ENCODE data around the gene NSMF. TPM values are rescaled to one million over a fixed set of nuclear protein-coding genes. Genes with fewer than 3 reads are reported as not detected.
"Not testable (repeated sequence)": the region's sequence is repeated elsewhere in the genome, so short reads cannot be mapped to it uniquely, and the experiment has no call there.

Gene NSMF
- total and polyA plus RNA-seq, 8 donors: 11.7 to 84.9 (median 41.6) TPM

DNA sequence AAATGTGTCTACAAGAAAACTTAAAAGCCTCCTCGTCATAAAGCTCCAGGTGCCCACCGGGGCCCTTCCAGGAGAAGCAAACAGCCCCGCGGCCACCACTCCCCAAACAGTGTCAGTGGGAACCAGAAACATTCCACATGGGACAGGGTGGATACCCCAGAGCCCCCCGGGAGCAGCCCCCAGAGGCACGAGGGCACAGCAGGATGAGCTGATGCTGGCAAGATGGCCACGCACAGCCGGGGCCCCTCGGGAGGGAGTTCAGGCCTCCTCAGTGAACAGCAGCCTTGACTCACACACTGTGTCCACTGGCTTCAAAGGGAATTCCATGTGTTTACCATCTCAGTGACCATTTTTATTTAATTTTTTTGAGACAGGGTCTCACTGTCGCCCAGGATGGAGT lies 46.7 kb downstream of the NSMF start:
- no peak for DNase-seq
- WGBS, 5 donors: 74 to 82% (median 79%) methylated on average over 9 to 10 of the region's 10 CpGs
- peak overlapping the region in 4 of 5 donors; percentile 76 to 88 (median 82) for H3K27ac ChIP-seq
- intact Hi-C loops (cut with DNase I; ENCODE audit: low total_unique reads): no loop called here
- no peak overlapping the region for H3K4me3 ChIP-seq
- H3K9me3 ChIP-seq: no peaks in the 10 kb centered on the region
- peaks cover 0 to 8% (median 0%) of the 10 kb centered on the region in 3 donors for H3K27me3 ChIP-seq
- H3K4me1 ChIP-seq: peaks cover 16 to 50% (median 41%) of the 10 kb centered on the region in 4 donors
- H3K36me3 ChIP-seq: peaks cover 0 to 6% (median 2%) of the 10 kb centered on the region in 4 donors
- no peak for TF ChIP-seq POLR2AphosphoS5 (IDR thresholded peaks at IDR 0.05)
- no peak for TF ChIP-seq CTCF (IDR thresholded peaks at IDR 0.05)
- no peak for TF ChIP-seq EP300 (IDR thresholded peaks at IDR 0.05)
- TF ChIP-seq POLR2A (IDR thresholded peaks at IDR 0.05): no peak

- Histone ChIP-seq H3K36me3 (peaks cover 0 to under 1% (median 0%) of the 10 kb centered on the region in 4 donors), H3K4me1 (peaks cover 22 to 50% (median 48%) of the 10 kb centered on the region in 4 donors), H3K27me3 (peaks cover 0 to 14% (median 5%) of the 10 kb centered on the region in 3 donors), H3K27ac (peak overlapping the region; percentile 45 to 88 (median 78)), H3K9me3 (no peaks in the 10 kb centered on the region), H3K4me3 (peak overlapping the region in 2 of 4 donors; percentile 10 to 31)
- TF ChIP-seq EP300 (IDR thresholded peaks at IDR 0.05): no peak
- TF ChIP-seq POLR2AphosphoS5 (IDR thresholded peaks at IDR 0.05): peak in 2 of 3 donors; percentile 17 to 62
- no peak for TF ChIP-seq CTCF (IDR thresholded peaks at IDR 0.05)
- intact Hi-C loops (cut with DNase I; ENCODE audit: low total_unique reads): no loop called here
- DNase-seq: peak; percentile 85 to 91
- WGBS, 5 donors: 11 to 27% (median 20%) methylated on average over 18 to 30 of the region's 30 CpGs
These were observed 47.3 kb downstream of the NSMF start for GRCh38 chr9:137411645-137412380.

DNA sequence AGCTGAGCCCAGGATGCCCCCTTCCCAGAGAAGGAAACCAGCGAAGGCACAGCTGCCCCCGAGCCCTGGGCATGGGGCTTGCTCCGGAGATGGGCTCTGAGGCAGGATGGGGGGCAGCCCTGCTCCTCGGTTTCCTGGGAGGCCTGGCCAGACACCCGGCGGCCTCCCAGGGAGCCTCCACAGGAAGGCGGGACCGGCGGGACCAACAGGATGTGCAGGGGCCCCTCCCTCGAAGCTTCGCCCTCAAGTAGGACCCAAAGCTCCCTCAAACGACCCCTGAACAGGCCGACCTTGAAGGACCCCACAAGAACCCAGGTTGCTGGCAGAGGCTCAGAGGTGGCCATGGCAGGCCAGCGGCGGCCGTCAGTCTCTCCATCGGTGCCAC lies 47.9 kb downstream of the NSMF start:
- no peaks in the 10 kb centered on the region for H3K9me3 ChIP-seq
- no peak for DNase-seq
- H3K27me3 ChIP-seq: peaks cover 0 to 19% (median 5%) of the 10 kb centered on the region in 3 donors
- H3K4me3 ChIP-seq: peak overlapping the region in 2 of 4 donors; percentile 10 to 31
- H3K27ac ChIP-seq: peak overlapping the region; percentile 45 to 88 (median 76)
- TF ChIP-seq CTCF (IDR thresholded peaks at IDR 0.05): no peak
- 17 to 37% (median 26%) methylated on average over 11 to 17 of the region's 17 CpGs; no CpG with 5 or more reads in 1 of the 5 donors for WGBS, 5 donors
- intact Hi-C loops (cut with DNase I; ENCODE audit: low total_unique reads): no loop called here
- no peaks in the 10 kb centered on the region for H3K36me3 ChIP-seq
- peaks cover 27 to 55% (median 51%) of the 10 kb centered on the region in 4 donors for H3K4me1 ChIP-seq

GRCh38 chr9:137410891-137411249 lies 48.3 kb downstream of the NSMF start:
- no peak for DNase-seq
- no peaks in the 10 kb centered on the region for H3K9me3 ChIP-seq
- peaks cover 29 to 59% (median 54%) of the 10 kb centered on the region in 4 donors for H3K4me1 ChIP-seq
- H3K27ac ChIP-seq: peak overlapping the region in 4 of 5 donors; percentile 15 to 88 (median 64)
- H3K4me3 ChIP-seq: peak overlapping the region in 1 of 4 donors; percentile 31
- H3K27me3 ChIP-seq: peaks cover 0 to 19% (median 5%) of the 10 kb centered on the region in 3 donors
- TF ChIP-seq CTCF (IDR thresholded peaks at IDR 0.05) (no peak), EP300 (IDR thresholded peaks at IDR 0.05) (no peak), POLR2AphosphoS5 (IDR thresholded peaks at IDR 0.05) (no peak), POLR2A (IDR thresholded peaks at IDR 0.05) (no peak)
- no peaks in the 10 kb centered on the region for H3K36me3 ChIP-seq
- intact Hi-C loops (cut with DNase I; ENCODE audit: low total_unique reads): no loop called here
- WGBS, 5 donors: 77 to 90% (median 87%) methylated on average over 5 to 15 of the region's 15 CpGs

DNA sequence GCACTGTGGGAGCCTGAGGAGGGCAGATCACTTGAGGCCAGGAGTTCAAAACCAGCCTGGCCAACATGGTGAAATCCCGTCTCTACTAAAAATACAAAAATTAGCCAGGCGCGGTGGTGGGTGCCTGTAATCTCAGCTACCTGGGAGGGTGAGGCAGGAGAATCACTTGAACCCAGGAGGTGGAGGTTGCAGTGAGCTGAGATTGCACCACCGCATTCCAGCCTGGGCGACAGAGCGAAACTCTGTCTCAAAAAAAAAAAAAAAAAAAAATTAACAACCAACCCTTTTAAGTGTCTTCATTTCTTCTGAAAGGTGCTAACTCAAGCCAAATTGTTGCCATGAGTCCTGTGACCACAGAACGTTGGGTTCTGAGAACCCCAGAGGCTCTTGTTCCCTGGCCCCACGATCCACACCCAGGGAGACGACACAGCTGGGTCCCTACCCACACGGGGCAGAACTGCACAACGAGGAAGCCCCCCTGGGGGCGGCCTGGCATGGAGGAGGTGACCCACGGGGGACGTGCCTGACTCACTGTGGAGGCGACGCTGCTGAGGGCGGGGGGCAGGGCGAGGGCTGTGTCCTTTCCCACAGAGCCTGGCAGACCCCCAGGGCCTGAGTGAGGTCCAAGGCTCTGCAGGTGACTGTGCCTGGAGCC lies 48.8 kb downstream of the NSMF start:
- intact Hi-C loops (cut with DNase I; ENCODE audit: low total_unique reads); H3K4me3 ChIP-seq; DNase-seq; H3K9me3 ChIP-seq; H3K36me3 ChIP-seq: not testable (repeated sequence)
- peak overlapping the region in 2 of 5 donors; percentile 76 to 88 for H3K27ac ChIP-seq
- H3K27me3 ChIP-seq: peaks cover 0 to 19% (median 5%) of the 10 kb centered on the region in 3 donors
- 82 to 88% (median 87%) methylated on average over 10 to 18 of the region's 18 CpGs for WGBS, 5 donors
- H3K4me1 ChIP-seq: peaks cover 29 to 63% (median 54%) of the 10 kb centered on the region in 4 donors

All from stomach (tissue), 9 donors.